ENCODE measurements around the gene TOLLIP. TPM values are rescaled to one million over a fixed set of nuclear protein-coding genes. Genes with fewer than 3 reads are reported as not detected.

Gene TOLLIP
- total and polyA plus RNA-seq, 2 of the 8 experiments (the other 6 are each of a cell fraction or from before 2014, with no cell fraction given) = 23.7 to 34.7 TPM

DNA sequence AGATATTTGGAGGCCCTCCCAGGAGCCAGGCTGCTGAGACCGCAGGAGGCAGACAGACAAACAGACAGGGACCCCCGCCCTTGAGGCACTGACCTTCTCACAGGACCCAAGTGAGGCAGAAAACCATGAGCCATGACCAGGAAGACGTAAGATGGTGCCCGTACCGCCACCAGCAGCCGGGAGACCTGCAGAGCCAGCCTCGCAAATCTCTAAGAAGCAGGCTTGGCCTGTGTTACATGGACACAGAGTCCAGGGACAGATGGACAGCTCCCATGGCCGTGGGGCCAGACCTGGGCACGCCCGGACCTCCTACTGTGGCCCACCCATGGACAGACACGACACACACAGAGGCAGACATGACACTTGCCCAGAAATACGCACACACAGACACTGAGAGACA, 30.7 kb upstream of the TOLLIP start (continued):
- no peak for TF ChIP-seq SRF (IDR thresholded peaks at IDR 0.05; ENCODE audit: low read depth, low read length)
- TF ChIP-seq SP2 (IDR thresholded peaks at IDR 0.05; ENCODE audit: low read length) = no peak
- no peak for TF ChIP-seq CHD7 (IDR thresholded peaks at IDR 0.05; ENCODE audit: insufficient replicate concordance, low read length)
- TF ChIP-seq BRCA1 (IDR thresholded peaks at IDR 0.05; ENCODE audit: low read depth, low read length) = no peak
- no peak for TF ChIP-seq RFX5 (IDR thresholded peaks at IDR 0.05; ENCODE audit: borderline replicate concordance, low read depth, low read length)
- no peak for TF ChIP-seq HDAC6 (IDR thresholded peaks at IDR 0.05; ENCODE audit: low read depth, low read length)
- no peak for TF ChIP-seq CTBP2 (IDR thresholded peaks at IDR 0.05; ENCODE audit: borderline replicate concordance, insufficient read depth, insufficient read length, low read length)
